AG04450 (cell line): ENCODE data around the gene KRTAP4-11. TPM values are rescaled to one million over a fixed set of nuclear protein-coding genes. Genes with fewer than 3 reads are reported as not detected.
"Not testable (repeated sequence)": the region's sequence is repeated elsewhere in the genome, so short reads cannot be mapped to it uniquely, and the experiment has no call there.

Experiments
- CTCF ChIA-PET: fragments of 300-600, 350-600 bp; formaldehyde crosslinking; extraction: SDS; loops from one replicate; lab custom pipeline; 2022; ENCODE audit warnings: antibody characterized with exemption, inconsistent platforms; lab: Charles Lee
- POLR2A ChIA-PET: fragments of 350-600 bp; formaldehyde crosslinking; extraction: SDS; loops from one replicate; lab custom pipeline; 2021; ENCODE audit warnings: antibody characterized with exemption, inconsistent platforms; lab: Yijun Ruan, JAX
- DNase-seq: peaks from one replicate; pipeline ENCODE4 v3.0.0-alpha.2; 2011; ENCODE audit warnings: low read depth, low spot score
- H3K27ac ChIP-seq: one replicate; pipeline ENCODE4 v1.5.1; 2012; ENCODE audit warnings: low read depth, low read length, control low read depth
- H3K27me3 ChIP-seq: one replicate; pipeline ENCODE4 v1.6.0; 2012; ENCODE audit warnings: low read length; ENCODE audit not compliant: control insufficient read depth, insufficient read depth
- H3K4me3 ChIP-seq: 2 replicates; pipeline ENCODE4 v1.5.1; 2011; ENCODE audit warnings: mild to moderate bottlenecking, low read depth, low read length, control low read depth
- H3K9me3 ChIP-seq: 2 replicates; pipeline ENCODE4 v1.5.1; 2012; ENCODE audit warnings: low read length; ENCODE audit not compliant: control insufficient read depth, insufficient read depth
- polyA plus RNA-seq: library from polyadenylated mRNA; depleted of rRNA; stranded (reverse); fragments of >200 nt; gene quantifications from 2 replicates; pipeline ENCODE4 v1.2.3, GENCODE V29; 2011
- TF ChIP-seq, protein P1 (sequence below): IDR thresholded peaks from 2 replicates; pipeline ENCODE4 v1.5.1; 2011; ENCODE audit warnings: low read depth, low read length, control low read depth, inconsistent platforms

Gene KRTAP4-11
- polyA plus RNA-seq, 1 experiment: not detected

DNA sequence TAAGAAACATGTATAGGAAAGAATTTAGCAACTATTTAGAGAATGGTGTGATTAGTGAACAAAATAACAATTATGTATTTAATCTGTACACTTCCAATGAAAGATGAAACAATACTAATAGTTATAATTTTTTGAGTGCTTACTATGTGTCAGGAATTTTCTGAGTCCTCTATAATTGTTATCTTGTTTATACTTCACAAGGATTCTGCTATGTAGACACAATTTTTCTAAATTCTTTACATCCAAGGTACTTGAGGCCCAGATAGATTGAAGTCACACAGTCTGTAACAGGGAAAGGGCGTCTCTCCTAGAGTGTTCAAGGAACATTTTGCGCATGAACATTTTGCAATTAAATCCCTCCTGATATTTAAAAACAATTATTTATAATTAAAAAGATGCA, 6.9 kb upstream of the KRTAP4-11 start:
- Histone ChIP-seq H3K4me3 (no peak overlapping the region), H3K9me3 (no peaks in the 10 kb centered on the region), H3K27ac (no peak overlapping the region), H3K27me3 (no peaks in the 10 kb centered on the region)
- ChIA-PET CTCF (interaction anchor here (1.2 kb wide), 1 partner anchor 424 kb away, joined by 6 read pairs; no protein-coding TSS in a partner anchor), POLR2A (no interaction called here)
- no peak for DNase-seq
- TF ChIP-seq, protein P1, sequence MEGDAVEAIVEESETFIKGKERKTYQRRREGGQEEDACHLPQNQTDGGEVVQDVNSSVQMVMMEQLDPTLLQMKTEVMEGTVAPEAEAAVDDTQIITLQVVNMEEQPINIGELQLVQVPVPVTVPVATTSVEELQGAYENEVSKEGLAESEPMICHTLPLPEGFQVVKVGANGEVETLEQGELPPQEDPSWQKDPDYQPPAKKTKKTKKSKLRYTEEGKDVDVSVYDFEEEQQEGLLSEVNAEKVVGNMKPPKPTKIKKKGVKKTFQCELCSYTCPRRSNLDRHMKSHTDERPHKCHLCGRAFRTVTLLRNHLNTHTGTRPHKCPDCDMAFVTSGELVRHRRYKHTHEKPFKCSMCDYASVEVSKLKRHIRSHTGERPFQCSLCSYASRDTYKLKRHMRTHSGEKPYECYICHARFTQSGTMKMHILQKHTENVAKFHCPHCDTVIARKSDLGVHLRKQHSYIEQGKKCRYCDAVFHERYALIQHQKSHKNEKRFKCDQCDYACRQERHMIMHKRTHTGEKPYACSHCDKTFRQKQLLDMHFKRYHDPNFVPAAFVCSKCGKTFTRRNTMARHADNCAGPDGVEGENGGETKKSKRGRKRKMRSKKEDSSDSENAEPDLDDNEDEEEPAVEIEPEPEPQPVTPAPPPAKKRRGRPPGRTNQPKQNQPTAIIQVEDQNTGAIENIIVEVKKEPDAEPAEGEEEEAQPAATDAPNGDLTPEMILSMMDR: no peak

GRCh38 chr17:41123991-41124371, 5.8 kb upstream of the KRTAP4-11 start, which contains the start of gene KRTAP4-12:
TSS of gene KRTAP4-12 (minus strand) at chr17:41124182. CDS start at chr17:41124122, 60 bp downstream.
- H3K27me3 ChIP-seq, DNase-seq, H3K27ac ChIP-seq, H3K9me3 ChIP-seq, POLR2A ChIA-PET, H3K4me3 ChIP-seq: not testable (repeated sequence)
- CTCF ChIA-PET: interaction anchor here (1.2 kb wide), 1 partner anchor 425 kb away, joined by 6 read pairs; no protein-coding TSS in a partner anchor

GRCh38 chr17:41123292-41123990, 5.3 kb upstream of the KRTAP4-11 start:
- H3K27me3 ChIP-seq, H3K4me3 ChIP-seq, H3K27ac ChIP-seq, DNase-seq, H3K9me3 ChIP-seq, CTCF ChIA-PET, POLR2A ChIA-PET: not testable (repeated sequence)

- CTCF ChIA-PET: no interaction called here
- no peaks in the 10 kb centered on the region for H3K9me3 ChIP-seq
- no peak for DNase-seq
- H3K27ac ChIP-seq: no peak overlapping the region
- no peaks in the 10 kb centered on the region for H3K27me3 ChIP-seq
- no peak overlapping the region for H3K4me3 ChIP-seq
- POLR2A ChIA-PET: no interaction called here
- TF ChIP-seq, protein P1: no peak
Measured at GRCh38 chr17:41121742-41122141, 3.6 kb upstream of the KRTAP4-11 start.

- POLR2A ChIA-PET, H3K27ac ChIP-seq, CTCF ChIA-PET, H3K27me3 ChIP-seq, H3K9me3 ChIP-seq, DNase-seq, H3K4me3 ChIP-seq: not testable (repeated sequence)
Measured at GRCh38 chr17:41119696-41120690, 1.8 kb upstream of the KRTAP4-11 start.

DNA sequence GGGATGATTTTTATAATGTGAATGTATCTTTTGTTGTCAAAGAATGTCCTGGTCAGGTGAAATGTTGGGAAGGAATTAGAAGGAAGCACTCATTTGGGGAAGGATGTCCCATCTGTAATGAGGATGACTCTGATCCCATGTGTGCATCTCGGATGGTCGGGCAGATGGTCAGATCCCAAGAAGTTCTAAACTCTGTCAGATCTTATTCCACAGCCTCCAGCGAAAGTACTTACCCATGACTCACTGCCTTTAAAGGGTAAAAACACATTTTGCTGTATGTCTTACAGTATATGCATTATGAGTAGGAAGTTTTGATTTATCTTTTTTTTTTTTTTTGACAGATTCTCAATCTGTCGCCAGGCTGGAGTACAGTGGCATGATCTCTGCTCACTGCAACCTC, 548 bp upstream of the KRTAP4-11 start:
- Histone ChIP-seq H3K27me3 (no peaks in the 10 kb centered on the region), H3K27ac (no peak overlapping the region), H3K9me3 (no peaks in the 10 kb centered on the region), H3K4me3 (no peak overlapping the region)
- DNase-seq: no peak
- CTCF ChIA-PET: no interaction called here
- TF ChIP-seq, protein P1: no peak
- POLR2A ChIA-PET: no interaction called here
